Adrenal gland (tissue), 12 donors: ENCODE data around the gene WDR45. TPM values are rescaled to one million over a fixed set of nuclear protein-coding genes. Genes with fewer than 3 reads are reported as not detected.

Experiments
- DNase-seq, 7 donors: peaks; one replicate each; pipeline ENCODE4 v3.0.0-alpha.2; 2019 to 2020
- H3K27ac ChIP-seq, 5 donors: fragments of 200-600 bp; sonication (generic) in 4 of 5; 1 replicate in 3 of 5; 2 replicates in 2 of 5; pipeline versions ENCODE4 v1.5.1 to v1.8.0; 2016 to 2020; ENCODE audit warnings: mild to moderate bottlenecking in 1 of 5
- H3K27me3 ChIP-seq: fragments of 200-600 bp; 2 replicates; pipeline ENCODE4 v1.8.0; 2021
- H3K36me3 ChIP-seq, 2 donors: fragments of 200-600 bp; replicated peaks in 1 of 2; 1 replicate in 1 of 2; 2 replicates in 1 of 2; pipeline versions ENCODE4 v1.5.1 to v1.8.0; 2018 to 2022
- H3K4me1 ChIP-seq, 2 donors: fragments of 200-600 bp; replicated peaks in 1 of 2; 1 replicate in 1 of 2; 2 replicates in 1 of 2; pipeline versions ENCODE4 v1.5.1 to v1.8.0; 2018 to 2021
- H3K4me3 ChIP-seq, 4 donors: fragments of 200-600 bp; sonication (generic) in 3 of 4; one replicate each; pipeline ENCODE4 v1.5.1; 2016 to 2018
- H3K9me3 ChIP-seq, 3 donors: fragments of 200-600 bp; sonication (generic) in 1 of 3; replicated peaks in 1 of 3; 1 replicate in 2 of 3; 2 replicates in 1 of 3; pipeline versions ENCODE4 v1.5.1 to v1.8.0; 2016 to 2021
- POLR2A ChIP-seq, 2 donors: fragments of 450-650 bp; IDR thresholded peaks; one replicate each; pipeline ENCODE4 v1.6.1; 2017; ENCODE audit warnings: antibody characterized with exemption in 2 of 2, mild to moderate bottlenecking in 2 of 2, moderate library complexity in 1 of 2
- WGBS, 4 donors: extraction: QIAGEN DNeasy Blood & Tissue Kit in 2 of 4; methylation state at CpG; one replicate each; pipeline versions ENCODE4 v1.1.5 to v1.1.7; 2013 to 2017; 5-methylcytosine and 5-hydroxymethylcytosine counted together
- intact Hi-C, 2 donors: fragments of 100-400 bp; cut with DNase I; formaldehyde crosslinking; loops; one replicate each; pipeline versions ENCODE4 v1.14.1 to v1.15.0; 2022 to 2023
- polyA plus RNA-seq, 3 donors: library from polyadenylated mRNA; stranded (reverse); fragments of 200-250 nt in 2 of 3; fragments of 350-450 nt in 1 of 3; fragmentation: Illumina TruSeq in 1 of 3; extraction: RNeasy Lipid Tissue Mini Kit (QIAGEN cat#74804) in 1 of 3; gene quantifications; one replicate each; pipeline ENCODE4 v1.2.3, GENCODE V29; 2013 to 2014
- total RNA-seq, 9 donors: library from RNA; depleted of rRNA in 4 of 9; stranded (reverse); fragments of >200 nt in 4 of 9; fragments of 120-200 nt in 1 of 9; fragmentation: NEBNext Ultra II Directional in 1 of 9; extraction: Animal tissue kit (Norgen Biotek cat#: 25700) in 1 of 9; gene quantifications; one replicate each; pipeline versions ENCODE4 v1.1.0 to v1.2.4, GENCODE V29; 2013 to 2023
- TF ChIP-seq, protein P1 (sequence below), 6 experiments: fragments of 450-650 bp in 4 of 6; fragments of 200-600 bp in 2 of 6; sonication (generic) in 1 of 6; IDR thresholded peaks; 1 replicate in 5 of 6; 2 replicates in 1 of 6; pipeline versions ENCODE4 v1.5.1 to v1.8.0; 2016 to 2021; ENCODE audit warnings: antibody characterized with exemption in 6 of 6, mild to moderate bottlenecking in 2 of 6, moderate library complexity in 1 of 6
- donor health status: healthy with polysubstance abuse.
- donor health status: Bipolar disorder and iron deficiency.
- donor health status: DM: yes; HTN: yes; CAD: no.
- donor health status: DM: no; HTN: no; CAD: no.
- donor health status: DM: no; HTN: no; CAD: no.
- donor health status: DM: yes; HTN: yes; CAD: no.

The WDR45 gene
- total and polyA plus RNA-seq, 12 donors = 59.4 to 184 (median 110) TPM

DNA sequence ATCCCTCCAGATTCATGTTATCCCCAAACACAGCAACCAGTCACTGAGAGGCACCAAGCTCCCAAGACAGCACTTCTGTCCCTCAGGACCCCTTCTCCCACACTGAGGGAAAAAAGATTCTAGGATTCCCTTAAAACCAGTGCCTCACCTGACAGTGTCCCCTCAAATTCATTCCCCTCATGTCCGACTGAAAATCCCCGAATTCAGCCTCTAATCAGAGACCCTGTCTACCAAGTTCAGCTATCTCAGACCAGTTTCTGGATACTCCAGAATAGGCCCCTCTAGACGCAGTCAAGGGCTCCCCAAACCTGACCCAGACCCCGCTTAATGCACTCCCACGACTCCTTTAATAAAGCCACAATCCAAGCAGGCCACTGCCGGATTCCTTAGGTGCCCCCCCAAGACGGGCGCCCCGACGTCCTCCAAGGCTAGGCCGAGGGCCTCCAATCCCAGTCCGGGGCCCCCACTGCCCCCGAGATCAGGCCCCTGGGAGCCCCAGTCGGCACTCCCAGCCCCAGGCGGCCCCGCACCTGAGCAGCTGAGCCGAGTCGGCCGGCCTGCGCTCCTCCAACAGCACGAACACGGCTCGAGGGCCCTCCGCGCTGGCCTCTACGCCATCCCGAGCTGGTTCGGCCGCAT is 37.0 kb downstream of the WDR45 start:
- intact Hi-C loops = loop anchor here in 1 of 2 donors (10.0 kb wide), 1 partner anchor 68 kb away; the partner anchor contains the start of gene KCND1
- H3K27me3 ChIP-seq = no peaks in the 10 kb centered on the region
- H3K36me3 ChIP-seq = peaks cover 0 to 18% of the 10 kb centered on the region in 2 donors
- no peaks in the 10 kb centered on the region for H3K9me3 ChIP-seq
- 0 to 48% (median 14%) methylated on average over 2 to 29 of the region's 29 CpGs for WGBS, 4 donors
- H3K27ac ChIP-seq = peak overlapping the region; percentile 59 to 99 (median 96)
- peak in 2 of 7 donors; percentile 27 to 58 for DNase-seq
- peaks cover 9% of the 10 kb centered on the region in 2 donors for H3K4me1 ChIP-seq
- peak overlapping the region; percentile 54 to 82 (median 58) for H3K4me3 ChIP-seq
- TF ChIP-seq POLR2A (IDR thresholded peaks at IDR 0.05) = no peak
- TF ChIP-seq, protein P1, sequence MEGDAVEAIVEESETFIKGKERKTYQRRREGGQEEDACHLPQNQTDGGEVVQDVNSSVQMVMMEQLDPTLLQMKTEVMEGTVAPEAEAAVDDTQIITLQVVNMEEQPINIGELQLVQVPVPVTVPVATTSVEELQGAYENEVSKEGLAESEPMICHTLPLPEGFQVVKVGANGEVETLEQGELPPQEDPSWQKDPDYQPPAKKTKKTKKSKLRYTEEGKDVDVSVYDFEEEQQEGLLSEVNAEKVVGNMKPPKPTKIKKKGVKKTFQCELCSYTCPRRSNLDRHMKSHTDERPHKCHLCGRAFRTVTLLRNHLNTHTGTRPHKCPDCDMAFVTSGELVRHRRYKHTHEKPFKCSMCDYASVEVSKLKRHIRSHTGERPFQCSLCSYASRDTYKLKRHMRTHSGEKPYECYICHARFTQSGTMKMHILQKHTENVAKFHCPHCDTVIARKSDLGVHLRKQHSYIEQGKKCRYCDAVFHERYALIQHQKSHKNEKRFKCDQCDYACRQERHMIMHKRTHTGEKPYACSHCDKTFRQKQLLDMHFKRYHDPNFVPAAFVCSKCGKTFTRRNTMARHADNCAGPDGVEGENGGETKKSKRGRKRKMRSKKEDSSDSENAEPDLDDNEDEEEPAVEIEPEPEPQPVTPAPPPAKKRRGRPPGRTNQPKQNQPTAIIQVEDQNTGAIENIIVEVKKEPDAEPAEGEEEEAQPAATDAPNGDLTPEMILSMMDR (IDR thresholded peaks at IDR 0.05) = no peak

DNA sequence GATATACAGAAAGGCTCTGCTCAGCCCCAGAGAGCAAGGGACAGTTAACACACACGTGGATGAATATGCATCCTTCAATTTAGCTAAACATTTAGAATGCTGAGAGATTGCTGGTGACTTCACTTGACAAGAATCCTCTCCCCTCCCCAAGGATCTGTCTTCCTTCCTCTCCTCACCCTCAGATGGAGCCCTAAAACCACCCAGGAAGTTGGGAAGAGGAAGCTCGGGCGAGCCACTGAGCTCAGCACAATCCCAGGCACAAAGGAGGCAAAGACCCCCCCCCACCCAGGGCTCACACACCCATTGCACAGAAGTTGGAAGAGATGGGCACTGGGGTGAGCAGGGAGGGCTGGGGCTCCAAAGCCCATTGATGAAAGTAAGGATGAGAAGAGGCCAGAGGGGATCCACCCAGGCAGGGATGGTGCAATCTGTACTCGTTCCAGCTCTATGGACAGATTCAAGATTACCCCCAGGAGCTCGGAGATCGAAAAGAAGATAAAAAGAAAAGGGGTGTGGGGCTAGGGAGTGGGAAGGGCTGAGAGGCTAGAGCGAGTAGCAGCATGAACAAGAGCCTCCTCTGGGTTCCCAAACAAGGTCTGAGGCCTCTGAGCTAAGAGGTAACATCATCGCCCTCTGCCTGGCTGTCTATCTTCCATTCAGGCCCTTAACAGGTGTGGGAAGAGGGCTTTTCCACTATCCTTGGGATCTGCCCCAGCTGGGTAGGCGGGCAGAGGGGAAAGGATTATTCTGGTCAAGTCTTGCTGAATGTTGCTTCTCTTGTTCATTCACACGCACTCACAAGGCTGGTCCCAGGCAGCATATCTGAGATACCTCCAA is 37.7 kb downstream of the WDR45 start:
- Histone ChIP-seq H3K9me3 (no peaks in the 10 kb centered on the region), H3K27ac (peak overlapping the region; percentile 85 to 99 (median 96)), H3K36me3 (peaks cover 0 to 26% of the 10 kb centered on the region in 2 donors), H3K27me3 (no peaks in the 10 kb centered on the region), H3K4me1 (peaks cover 9% of the 10 kb centered on the region in 2 donors), H3K4me3 (peak overlapping the region in 3 of 4 donors; percentile 54 to 82 (median 56))
- DNase-seq = peak in 3 of 7 donors; percentile 29 to 37 (median 35)
- 0 to 26% (median 12%) methylated on average over 6 to 10 of the region's 10 CpGs for WGBS, 4 donors
- TF ChIP-seq, protein P1 (IDR thresholded peaks at IDR 0.05) = no peak
- peak in 1 of 2 donors; percentile 41 for TF ChIP-seq POLR2A (IDR thresholded peaks at IDR 0.05)
- intact Hi-C loops = loop anchor here in 1 of 2 donors (10.0 kb wide), 1 partner anchor 67 kb away; the partner anchor contains the start of gene KCND1

DNA sequence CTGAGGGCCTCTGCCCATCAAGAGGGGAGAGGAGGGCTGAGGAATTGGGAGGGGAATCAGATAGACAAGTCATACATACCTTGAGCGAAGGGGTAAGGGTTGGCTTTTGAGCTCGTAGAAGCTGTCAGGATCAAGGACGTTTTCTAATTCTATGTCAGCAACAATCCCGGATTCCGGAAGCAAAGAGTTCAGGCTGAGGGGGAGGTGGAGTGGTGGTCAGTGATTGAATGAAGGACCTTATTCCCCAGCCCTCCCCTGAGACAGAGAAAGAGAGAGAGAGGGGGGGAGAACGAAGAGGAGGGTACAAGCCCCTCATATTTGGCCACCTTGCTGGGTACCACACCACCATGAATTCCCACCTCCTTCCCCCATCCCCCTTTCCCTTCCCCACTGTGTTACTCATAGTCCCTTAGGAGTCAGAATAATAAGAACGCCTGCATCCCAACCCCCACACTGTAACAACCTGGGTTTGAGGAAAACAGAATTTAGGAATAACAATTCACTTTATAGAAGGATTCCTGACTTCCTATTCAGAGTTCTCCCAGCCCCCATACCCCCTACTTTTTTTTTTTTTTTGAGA is 39.2 kb downstream of the WDR45 start:
- Histone ChIP-seq H3K27ac (peak overlapping the region; percentile 62 to 99 (median 95)), H3K36me3 (peaks cover 0 to 36% of the 10 kb centered on the region in 2 donors), H3K9me3 (no peaks in the 10 kb centered on the region), H3K4me1 (peaks cover 9% of the 10 kb centered on the region in 2 donors), H3K4me3 (peak overlapping the region in 2 of 4 donors; percentile 4 to 82), H3K27me3 (no peaks in the 10 kb centered on the region)
- TF ChIP-seq POLR2A (IDR thresholded peaks at IDR 0.05) = no peak
- TF ChIP-seq, protein P1 (IDR thresholded peaks at IDR 0.05) = no peak
- WGBS, 4 donors = 5 to 30% (median 14%) methylated on average over 7 of the region's 7 CpGs
- DNase-seq = peak in 2 of 7 donors; percentile 39 to 47
- intact Hi-C loops = loop anchor here in 1 of 2 donors (10.0 kb wide), 1 partner anchor 66 kb away; the partner anchor contains the start of gene KCND1
